ENCODE measurements around the gene CEBPA.

DNA sequence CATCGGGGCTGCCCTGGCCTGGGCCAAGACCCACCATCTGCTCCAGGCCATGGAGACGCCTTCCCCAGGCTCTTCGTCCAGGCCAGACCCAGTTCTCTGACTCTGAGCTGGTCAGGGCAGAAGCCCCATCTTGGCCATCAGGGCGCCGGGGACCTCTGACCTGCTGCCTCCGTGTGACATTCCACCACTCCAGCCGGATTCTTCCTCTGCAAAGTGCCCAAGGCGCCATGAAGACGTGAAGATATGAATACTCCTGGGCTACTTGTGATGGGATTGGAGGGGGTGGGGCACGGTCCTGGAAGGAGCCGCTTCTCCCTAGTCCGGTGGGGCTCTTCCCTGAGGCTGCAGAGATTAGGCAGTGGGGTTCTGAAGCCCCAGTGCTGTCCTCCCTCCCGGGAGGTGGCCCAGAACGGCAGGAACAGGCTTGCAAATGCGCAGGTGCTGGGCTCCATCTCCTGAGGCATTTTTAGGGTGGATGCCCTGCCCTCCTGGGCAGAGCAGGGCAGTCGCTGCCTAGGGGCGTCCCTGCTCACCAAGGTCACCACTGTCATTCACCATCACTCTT lies 50.7 kb downstream of the CEBPA start:
- no peak for TF ChIP-seq EZH2 (IDR thresholded peaks at IDR 0.05; ENCODE audit: low read length)
- TF ChIP-seq, protein P1, sequence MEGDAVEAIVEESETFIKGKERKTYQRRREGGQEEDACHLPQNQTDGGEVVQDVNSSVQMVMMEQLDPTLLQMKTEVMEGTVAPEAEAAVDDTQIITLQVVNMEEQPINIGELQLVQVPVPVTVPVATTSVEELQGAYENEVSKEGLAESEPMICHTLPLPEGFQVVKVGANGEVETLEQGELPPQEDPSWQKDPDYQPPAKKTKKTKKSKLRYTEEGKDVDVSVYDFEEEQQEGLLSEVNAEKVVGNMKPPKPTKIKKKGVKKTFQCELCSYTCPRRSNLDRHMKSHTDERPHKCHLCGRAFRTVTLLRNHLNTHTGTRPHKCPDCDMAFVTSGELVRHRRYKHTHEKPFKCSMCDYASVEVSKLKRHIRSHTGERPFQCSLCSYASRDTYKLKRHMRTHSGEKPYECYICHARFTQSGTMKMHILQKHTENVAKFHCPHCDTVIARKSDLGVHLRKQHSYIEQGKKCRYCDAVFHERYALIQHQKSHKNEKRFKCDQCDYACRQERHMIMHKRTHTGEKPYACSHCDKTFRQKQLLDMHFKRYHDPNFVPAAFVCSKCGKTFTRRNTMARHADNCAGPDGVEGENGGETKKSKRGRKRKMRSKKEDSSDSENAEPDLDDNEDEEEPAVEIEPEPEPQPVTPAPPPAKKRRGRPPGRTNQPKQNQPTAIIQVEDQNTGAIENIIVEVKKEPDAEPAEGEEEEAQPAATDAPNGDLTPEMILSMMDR (optimal IDR thresholded peaks at IDR 0.05 in 1 of 3, IDR thresholded peaks at IDR 0.05 in 1 of 3, conservative IDR thresholded peaks at IDR 0.05 in 1 of 3; ENCODE audit: extremely low read depth in 1 of 3, insufficient read depth in 2 of 3, low read length in 3 of 3), result no peak
